HG03460 (cell line): Measurements from ENCODE around the gene KIAA0930.
A peak's percentile ranks its signal among the peaks of the same experiment; 100 is the strongest.
"Not testable (repeated sequence)": the region's sequence is repeated elsewhere in the genome, so short reads cannot be mapped to it uniquely, and the experiment has no call there.

Experiments
- ATAC-seq: cut with Tn5 transposase; IDR thresholded peaks from one replicate; pipeline ENCODE4 v1.9.1; 2021; ENCODE audit not compliant: unreplicated experiment

KIAA0930 gene

GRCh38 chr22:45240810-45241631 lies at the start of gene KIAA0930:
Gene KIAA0930 (minus strand): TSS chr22:45240894. CDS start chr22:45240703, 191 bp downstream.
- ATAC-seq = peak; percentile 58

- no peak for ATAC-seq
Observed at GRCh38 chr22:45286854-45287551, 46.3 kb upstream of the KIAA0930 start.

GRCh38 chr22:45285263-45286058 lies 44.8 kb upstream of the KIAA0930 start:
- no peak for ATAC-seq

GRCh38 chr22:45284705-45285262 lies 44.1 kb upstream of the KIAA0930 start, which contains the start of gene UPK3A:
Gene UPK3A (plus strand): TSS chr22:45284949. CDS start chr22:45285014, 65 bp downstream.
- ATAC-seq = no peak

- ATAC-seq = no peak
Observed at GRCh38 chr22:45281010-45281409, 40.3 kb upstream of the KIAA0930 start.

GRCh38 chr22:45280587-45280980 lies 39.9 kb upstream of the KIAA0930 start:
- no peak for ATAC-seq

- no peak for ATAC-seq
Observed at GRCh38 chr22:45278125-45278524, 37.4 kb upstream of the KIAA0930 start.

GRCh38 chr22:45277720-45278119 lies 37.0 kb upstream of the KIAA0930 start:
- ATAC-seq = not testable (repeated sequence)

- no peak for ATAC-seq
Observed at GRCh38 chr22:45276507-45277105, 35.9 kb upstream of the KIAA0930 start.

GRCh38 chr22:45273452-45274075 lies 32.9 kb upstream of the KIAA0930 start:
- no peak for ATAC-seq

GRCh38 chr22:45272498-45272897 lies 31.8 kb upstream of the KIAA0930 start:
- ATAC-seq = no peak

- no peak for ATAC-seq
Observed at GRCh38 chr22:45271667-45272201, 31.0 kb upstream of the KIAA0930 start.

- ATAC-seq = no peak
Observed at GRCh38 chr22:45270095-45271020, 29.7 kb upstream of the KIAA0930 start.

- no peak for ATAC-seq
Observed at GRCh38 chr22:45268958-45269844, 28.5 kb upstream of the KIAA0930 start.

GRCh38 chr22:45268167-45268957 lies 27.7 kb upstream of the KIAA0930 start:
- ATAC-seq = no peak

GRCh38 chr22:45265535-45265934 lies 24.8 kb upstream of the KIAA0930 start:
- no peak for ATAC-seq
